GM23338 (cell line): ENCODE results near the gene IFNLR1. TPM values are rescaled to one million over a fixed set of nuclear protein-coding genes. Genes with fewer than 3 reads are reported as not detected.

Source experiments
- ATAC-seq: fragments of 200-7000 bp; cut with Tn5 transposase; 3 replicates; pipeline ENCODE4 v1.9.1; 2020
- DNase-seq: peaks from one replicate; pipeline ENCODE4 v3.0.0-alpha.2; 2015; ENCODE audit warnings: low spot score
- H2AFZ ChIP-seq: fragments of 200-600 bp; sonication (generic); 2 replicates; pipeline ENCODE4 v1.8.0; 2016; ENCODE audit warnings: antibody characterized with exemption, mild to moderate bottlenecking, moderate library complexity
- H3F3A ChIP-seq: fragments of 200-600 bp; sonication (generic); replicated peaks from 2 replicates; pipeline ENCODE4 v1.8.0; 2017; ENCODE audit warnings: antibody characterized with exemption, mixed run types, low read depth
- H3K27ac ChIP-seq: fragments of 200-600 bp; sonication (generic); 2 replicates; pipeline ENCODE4 v1.6.1; 2016; ENCODE audit warnings: low read depth
- H3K27me3 ChIP-seq: fragments of 200-600 bp; sonication (generic); 2 replicates; pipeline ENCODE4 v1.8.0; 2016; ENCODE audit warnings: mild to moderate bottlenecking, mixed run types, moderate library complexity; ENCODE audit not compliant: insufficient read depth
- H3K36me3 ChIP-seq: fragments of 200-600 bp; sonication (generic); 2 replicates; pipeline ENCODE4 v1.8.0; 2016; ENCODE audit warnings: mild to moderate bottlenecking; ENCODE audit not compliant: insufficient read depth
- H3K4me1 ChIP-seq: fragments of 200-600 bp; sonication (generic); 2 replicates; pipeline ENCODE4 v1.8.0; 2016; ENCODE audit warnings: mild to moderate bottlenecking, moderate library complexity; ENCODE audit not compliant: insufficient read depth
- H3K4me2 ChIP-seq: fragments of 200-600 bp; sonication (generic); 2 replicates; pipeline ENCODE4 v1.7.1; 2017; ENCODE audit warnings: mixed run types
- H3K4me3 ChIP-seq: fragments of 200-600 bp; sonication (generic); 2 replicates; pipeline ENCODE4 v1.6.1; 2016; ENCODE audit warnings: mixed run types
- H3K79me2 ChIP-seq: fragments of 200-600 bp; sonication (generic); replicated peaks from 2 replicates; pipeline ENCODE4 v1.8.0; 2017; ENCODE audit warnings: mild to moderate bottlenecking; ENCODE audit not compliant: insufficient read depth
- H3K9me2 ChIP-seq: fragments of 200-600 bp; sonication (generic); 2 replicates; pipeline ENCODE4 v1.8.0; 2017; ENCODE audit not compliant: insufficient read depth
- H4K20me1 ChIP-seq: fragments of 200-600 bp; sonication (generic); replicated peaks from 2 replicates; pipeline ENCODE4 v1.8.0; 2017; ENCODE audit warnings: mild to moderate bottlenecking; ENCODE audit not compliant: insufficient read depth
- H3K27ac Mint-ChIP-seq: 2 replicates; pipeline ENCODE4 v1.8.0; 2020; ENCODE audit warnings: inconsistent platforms, mild to moderate bottlenecking, moderate library complexity, mixed read lengths
- H3K27me3 Mint-ChIP-seq: 3 replicates; pipeline ENCODE4 v1.8.0; 2022; ENCODE audit warnings: low read depth, mild to moderate bottlenecking, moderate library complexity, mixed read lengths, inconsistent platforms; ENCODE audit not compliant: insufficient read depth, poor library complexity
- H3K36me3 Mint-ChIP-seq: 3 replicates; pipeline ENCODE4 v1.8.0; 2021; ENCODE audit warnings: low read depth, mild to moderate bottlenecking, inconsistent platforms, moderate library complexity, mixed read lengths
- H3K4me1 Mint-ChIP-seq: 3 replicates; pipeline ENCODE4 v1.8.0; 2020; ENCODE audit warnings: mild to moderate bottlenecking, inconsistent platforms, mixed read lengths
- H3K4me3 Mint-ChIP-seq: 3 replicates; pipeline ENCODE4 v1.8.0; 2021; ENCODE audit warnings: moderate library complexity, mild to moderate bottlenecking, inconsistent platforms, mixed read lengths
- H3K9me3 Mint-ChIP-seq: 3 replicates; pipeline ENCODE4 v1.8.0; 2020; ENCODE audit warnings: moderate library complexity, mild to moderate bottlenecking, inconsistent platforms, mixed read lengths
- CREB1 ChIP-seq: fragments of 250-450 bp; sonication (Bioruptor Pico); IDR thresholded peaks from 2 replicates; pipeline ENCODE4 v1.5.0; 2020; ENCODE audit warnings: low read depth, mild to moderate bottlenecking, moderate library complexity
- ETS1 ChIP-seq: IDR thresholded peaks from 2 replicates; pipeline ENCODE4 v1.6.1; 2016; ENCODE audit warnings: antibody characterized with exemption
- EZH2 ChIP-seq: fragments of 200-600 bp; sonication (generic); IDR thresholded peaks from one replicate; pipeline ENCODE4 v1.8.0; 2017; ENCODE audit warnings: antibody characterized with exemption, mild to moderate bottlenecking, low read depth; ENCODE audit not compliant: unreplicated experiment
- EZH2phosphoT487 ChIP-seq: fragments of 200-600 bp; sonication (generic); IDR thresholded peaks from one replicate; pipeline ENCODE4 v1.8.1; 2018; ENCODE audit warnings: antibody characterized with exemption; ENCODE audit not compliant: unreplicated experiment
- JUNB ChIP-seq: IDR thresholded peaks from one replicate; pipeline ENCODE4 v1.6.1; 2016; ENCODE audit warnings: antibody characterized with exemption; ENCODE audit not compliant: unreplicated experiment
- NANOG ChIP-seq: IDR thresholded peaks from 2 replicates; pipeline ENCODE4 v1.6.1; 2016; ENCODE audit warnings: antibody characterized with exemption, borderline replicate concordance
- POLR2AphosphoS5 ChIP-seq: IDR thresholded peaks from 2 replicates; pipeline ENCODE4 v1.6.1; 2016; ENCODE audit warnings: antibody characterized with exemption, low read depth
- REST ChIP-seq: IDR thresholded peaks from one replicate; pipeline ENCODE4 v1.6.1; 2018; ENCODE audit warnings: antibody characterized with exemption; ENCODE audit not compliant: unreplicated experiment
- STAT1 ChIP-seq: IDR thresholded peaks from one replicate; pipeline ENCODE4 v1.6.1; 2016; ENCODE audit warnings: antibody characterized with exemption; ENCODE audit not compliant: unreplicated experiment
- ZNF114 ChIP-seq: fragments of 250-450 bp; sonication (Bioruptor Pico); IDR thresholded peaks from 2 replicates; pipeline ENCODE4 v1.5.0; 2020; ENCODE audit warnings: mild to moderate bottlenecking, moderate library complexity
- ZNF331 ChIP-seq: fragments of 250-450 bp; sonication (Bioruptor Pico); IDR thresholded peaks from 2 replicates; pipeline ENCODE4 v1.5.0; 2020; ENCODE audit warnings: low read depth, mild to moderate bottlenecking, moderate library complexity
- ZNF462 ChIP-seq: fragments of 250-450 bp; sonication (Bioruptor Pico); IDR thresholded peaks from 2 replicates; pipeline ENCODE4 v1.5.0; 2020; ENCODE audit warnings: mild to moderate bottlenecking, moderate library complexity
- polyA plus RNA-seq: library from polyadenylated mRNA; unstranded; fragments of >200 nt; fragmentation: Nextera tagmentation; extraction: Ambion mirVana; gene quantifications from 2 replicates; pipeline ENCODE4 v1.2.1, GENCODE V29; 2016
- total RNA-seq: library from RNA; depleted of rRNA; stranded (reverse); fragments of >200 nt; shearing (Covaris generic); gene quantifications from 2 replicates; pipeline ENCODE4 v1.2.3, GENCODE V29; 2014
- TF ChIP-seq, protein P1 (sequence below), 2 experiments: fragments of 200-600 bp in 1 of 2; sonication (generic) in 1 of 2; conservative IDR thresholded peaks; 2 replicates each; pipeline versions ENCODE4 v1.5.1 to v1.6.1; 2016 to 2017; ENCODE audit warnings: antibody characterized with exemption in 2 of 2, low read depth in 2 of 2, mild to moderate bottlenecking in 2 of 2, moderate library complexity in 1 of 2

IFNLR1 gene
- total and polyA plus RNA-seq, 2 experiments from 2014 or later = 4.2 to 6.2 TPM

- no peak overlapping the region for H3K4me2 ChIP-seq
- no peaks in the 10 kb centered on the region for H3K36me3 ChIP-seq
- no peaks in the 10 kb centered on the region for H3K9me2 ChIP-seq
- H3K27ac ChIP-seq = no peak overlapping the region
- no peak overlapping the region for H3K4me3 ChIP-seq
- H3K27me3 ChIP-seq = no peaks in the 10 kb centered on the region
- TF ChIP-seq EZH2 = no peak
- TF ChIP-seq EZH2phosphoT487 = no peak
- TF ChIP-seq REST = no peak
- no peak for TF ChIP-seq ETS1
- no peak for TF ChIP-seq ZNF462 (CRISPR knock-in tag)
- no peak for TF ChIP-seq CREB1 (CRISPR knock-in tag)
- no peak for TF ChIP-seq ZNF331 (CRISPR knock-in tag)
- TF ChIP-seq ZNF114 = no peak
- no peak for TF ChIP-seq JUNB
- TF ChIP-seq, protein P1, sequence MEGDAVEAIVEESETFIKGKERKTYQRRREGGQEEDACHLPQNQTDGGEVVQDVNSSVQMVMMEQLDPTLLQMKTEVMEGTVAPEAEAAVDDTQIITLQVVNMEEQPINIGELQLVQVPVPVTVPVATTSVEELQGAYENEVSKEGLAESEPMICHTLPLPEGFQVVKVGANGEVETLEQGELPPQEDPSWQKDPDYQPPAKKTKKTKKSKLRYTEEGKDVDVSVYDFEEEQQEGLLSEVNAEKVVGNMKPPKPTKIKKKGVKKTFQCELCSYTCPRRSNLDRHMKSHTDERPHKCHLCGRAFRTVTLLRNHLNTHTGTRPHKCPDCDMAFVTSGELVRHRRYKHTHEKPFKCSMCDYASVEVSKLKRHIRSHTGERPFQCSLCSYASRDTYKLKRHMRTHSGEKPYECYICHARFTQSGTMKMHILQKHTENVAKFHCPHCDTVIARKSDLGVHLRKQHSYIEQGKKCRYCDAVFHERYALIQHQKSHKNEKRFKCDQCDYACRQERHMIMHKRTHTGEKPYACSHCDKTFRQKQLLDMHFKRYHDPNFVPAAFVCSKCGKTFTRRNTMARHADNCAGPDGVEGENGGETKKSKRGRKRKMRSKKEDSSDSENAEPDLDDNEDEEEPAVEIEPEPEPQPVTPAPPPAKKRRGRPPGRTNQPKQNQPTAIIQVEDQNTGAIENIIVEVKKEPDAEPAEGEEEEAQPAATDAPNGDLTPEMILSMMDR (conservative IDR thresholded peaks at IDR 0.05; ENCODE audit: low read depth in 2 of 2) = no peak
- no peak for TF ChIP-seq POLR2AphosphoS5
- TF ChIP-seq STAT1 = no peak
- no peak for TF ChIP-seq NANOG
- Mint-ChIP-seq H3K36me3 (no peaks in the 10 kb centered on the region), H3K4me3 (no peak overlapping the region), H3K27me3 (peaks cover 8% of the 10 kb centered on the region), H3K9me3 (peaks cover 6% of the 10 kb centered on the region), H3K27ac (no peak overlapping the region), H3K4me1 (peaks cover 9% of the 10 kb centered on the region)
- ATAC-seq (no peak), DNase-seq (no peak)
- H2AFZ ChIP-seq = no peak overlapping the region
- H4K20me1 ChIP-seq = no peaks in the 10 kb centered on the region
- no peaks in the 10 kb centered on the region for H3K79me2 ChIP-seq
- no peaks in the 10 kb centered on the region for H3K4me1 ChIP-seq
- no peaks in the 10 kb centered on the region for H3F3A ChIP-seq
Measured at GRCh38 chr1:24215226-24215814, 28.2 kb upstream of the IFNLR1 start.
